Measurements from ENCODE around the gene PURB.
A peak's percentile ranks its signal among the peaks of the same experiment; 100 is the strongest.
"Not testable (repeated sequence)": the region's sequence is repeated elsewhere in the genome, so short reads cannot be mapped to it uniquely, and the experiment has no call there.

Gene PURB

GRCh38 chr7:44891372-44891771 is 6.0 kb upstream of the PURB start:
- no peak for DNase-seq

DNA sequence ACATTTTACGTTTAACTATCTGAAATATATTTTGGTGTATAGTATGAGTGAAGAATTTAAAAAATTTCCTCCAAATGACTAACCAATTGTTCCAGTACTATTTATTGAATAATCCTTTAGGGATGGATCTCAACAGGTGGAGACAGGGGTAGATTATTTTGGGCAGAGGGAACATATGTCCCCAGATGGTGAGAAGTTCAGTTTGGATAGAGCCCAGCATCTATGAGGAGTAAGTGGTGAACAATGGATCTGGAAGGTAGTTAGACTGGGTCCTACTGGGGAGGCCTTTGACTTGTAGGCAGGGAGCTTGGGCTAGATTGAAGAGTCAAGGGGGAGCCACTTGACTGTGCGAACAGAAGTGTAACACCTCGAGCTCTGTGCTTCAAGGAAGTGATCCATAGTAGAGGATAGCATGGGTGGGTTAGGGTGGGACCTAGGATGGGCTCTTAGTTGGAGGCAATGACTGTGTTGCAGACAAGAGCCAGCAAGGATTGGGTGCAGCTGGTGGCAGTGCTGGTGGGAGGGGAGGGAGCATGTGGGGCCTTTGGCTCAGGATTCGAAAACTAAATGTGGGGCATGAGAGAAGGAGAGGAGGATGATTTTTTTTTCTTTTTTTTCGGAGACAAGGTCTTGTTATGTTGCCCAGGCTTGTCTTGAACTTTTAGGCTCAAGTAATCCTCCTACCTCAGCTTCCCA is 3.9 kb upstream of the PURB start:
- DNase-seq: no peak

DNA sequence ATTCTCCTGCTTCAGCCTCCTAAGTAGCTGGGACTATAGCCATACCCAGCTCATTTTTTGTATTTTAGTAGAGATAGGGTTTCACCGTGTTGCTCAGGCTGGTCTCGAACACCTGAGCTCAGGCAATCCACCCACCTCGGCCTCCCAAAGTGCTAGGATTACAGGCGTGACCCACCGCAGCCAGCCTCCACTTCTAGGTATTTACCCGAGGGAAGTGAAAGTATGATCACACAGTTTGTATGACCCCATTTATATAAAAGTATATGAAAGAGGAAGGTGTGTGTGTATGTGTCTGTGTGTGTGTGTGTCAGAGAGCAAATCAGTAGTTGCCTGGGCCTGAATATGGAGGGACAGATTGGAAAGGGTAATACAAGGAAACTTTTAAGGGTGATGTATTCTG is 2.0 kb upstream of the PURB start:
- DNase-seq: no peak

- DNase-seq: peak; percentile 39
Observed at GRCh38 chr7:44884621-44885393, 523 bp downstream of the PURB start.

DNA sequence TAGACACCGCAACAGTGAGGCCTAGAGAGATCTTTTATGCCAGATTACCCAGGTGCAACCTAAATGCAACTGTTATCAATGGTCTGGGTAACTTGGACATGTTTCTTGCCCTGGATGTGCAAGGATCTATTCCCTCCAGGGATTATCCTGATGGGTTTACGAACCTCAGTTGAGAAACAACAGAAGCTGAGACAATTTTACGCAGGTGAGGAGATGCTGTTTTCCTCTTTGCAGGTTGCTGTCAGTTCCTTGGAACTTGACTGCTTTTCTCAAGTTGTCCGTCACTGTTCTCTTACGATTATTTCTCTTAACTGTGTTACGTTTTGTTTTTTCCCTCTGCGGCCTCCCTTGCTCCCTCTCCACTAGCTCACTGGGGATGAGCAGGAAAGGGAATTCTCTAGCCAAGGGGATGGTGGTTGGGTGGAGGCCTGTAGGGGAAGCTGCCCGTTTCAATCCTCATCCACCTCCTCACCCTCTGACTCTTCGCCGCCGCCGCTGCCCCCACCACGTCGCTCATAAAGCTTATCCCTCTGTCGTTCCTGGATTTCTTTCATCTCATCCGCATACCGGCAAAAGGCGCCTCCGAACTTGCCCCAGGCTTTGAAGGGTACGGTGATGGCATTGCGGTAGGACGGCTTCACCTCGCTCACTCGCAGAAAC is 1.2 kb downstream of the PURB start:
- DNase-seq: no peak

GRCh38 chr7:44882899-44883298 is 2.4 kb downstream of the PURB start:
- DNase-seq: no peak

DNA sequence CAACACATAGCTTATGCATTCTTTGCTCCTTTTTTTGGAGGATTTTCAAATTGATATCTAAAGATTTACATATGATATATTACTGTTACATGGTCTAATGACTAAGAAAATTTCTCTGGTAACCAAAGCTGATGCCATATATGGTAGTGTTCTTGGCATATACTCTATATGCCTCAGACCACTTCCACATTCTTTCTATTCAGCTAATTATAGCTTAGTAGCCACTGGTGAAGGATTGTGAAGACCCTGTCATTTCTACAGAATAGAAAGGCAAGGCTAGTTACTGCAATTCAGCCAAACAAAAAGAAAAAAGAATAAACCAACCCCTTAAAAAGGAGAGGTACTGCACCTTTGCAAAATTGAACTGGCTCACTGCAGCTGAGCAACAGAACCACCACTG is 3.7 kb downstream of the PURB start:
- no peak for DNase-seq

GRCh38 chr7:44881066-44881600 is 4.2 kb downstream of the PURB start:
- DNase-seq: no peak

GRCh38 chr7:44880317-44881018 is 4.9 kb downstream of the PURB start:
- no peak for DNase-seq

- no peak for DNase-seq
Observed at GRCh38 chr7:44876393-44876792, 8.9 kb downstream of the PURB start.

DNA sequence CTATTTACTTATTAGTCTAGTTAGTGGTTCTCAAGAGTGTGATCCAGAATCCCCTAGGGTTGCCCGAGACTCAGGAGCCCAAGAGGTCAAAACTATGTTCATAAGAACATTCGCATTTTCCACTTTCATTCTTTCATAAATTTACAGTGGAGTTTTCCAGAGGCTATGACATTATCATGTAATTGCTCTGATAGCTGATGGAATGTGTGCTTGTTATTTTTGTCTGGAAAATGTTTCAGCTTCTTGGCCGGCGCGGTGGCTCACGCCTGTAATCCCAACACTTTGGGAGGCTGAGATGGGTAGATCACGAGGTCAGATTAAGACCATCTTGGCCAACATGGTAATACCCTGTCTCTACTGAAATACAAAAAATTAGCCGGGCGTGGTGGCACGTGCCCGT is 10.1 kb downstream of the PURB start:
- DNase-seq: no peak

DNA sequence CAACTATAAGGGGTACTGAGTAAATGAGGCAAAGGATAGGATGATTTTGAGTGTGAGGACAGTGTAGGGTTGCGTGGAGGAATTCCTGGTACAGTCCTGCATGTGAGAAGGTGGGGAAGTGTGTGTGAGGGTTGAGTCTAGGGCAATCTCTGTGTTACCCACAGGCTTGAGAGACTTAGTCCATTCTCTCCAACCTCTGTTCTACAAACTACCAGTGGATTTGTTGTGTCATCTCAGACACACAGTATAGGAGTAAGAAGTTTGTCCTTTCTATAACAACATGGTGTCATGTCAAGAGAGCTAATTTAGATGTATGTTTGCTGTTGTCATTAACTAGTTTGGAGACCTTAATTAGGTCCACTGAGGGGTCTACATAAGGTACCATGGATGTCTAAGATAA is 12.5 kb downstream of the PURB start:
- DNase-seq: no peak

DNA sequence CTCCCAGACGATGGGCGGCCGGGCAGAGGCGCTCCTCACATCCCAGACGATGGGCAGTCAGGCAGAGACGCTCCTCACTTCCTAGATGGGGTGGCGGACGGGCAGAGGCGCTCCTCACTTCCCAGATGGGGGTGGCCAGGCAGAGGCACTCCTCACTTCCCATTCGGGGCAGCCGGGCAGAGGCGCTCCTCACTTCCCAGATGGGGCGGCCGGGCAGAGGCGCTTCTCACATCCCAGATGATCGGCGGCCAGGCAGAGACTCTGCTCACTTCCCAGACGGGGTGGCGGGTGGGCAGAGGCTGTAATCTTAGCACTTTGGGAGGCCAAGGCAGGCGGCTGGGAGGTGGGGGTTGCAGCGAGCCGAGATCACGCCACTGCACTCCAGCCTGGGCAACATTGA is 13.4 kb downstream of the PURB start:
- not testable (repeated sequence) for DNase-seq

DNA sequence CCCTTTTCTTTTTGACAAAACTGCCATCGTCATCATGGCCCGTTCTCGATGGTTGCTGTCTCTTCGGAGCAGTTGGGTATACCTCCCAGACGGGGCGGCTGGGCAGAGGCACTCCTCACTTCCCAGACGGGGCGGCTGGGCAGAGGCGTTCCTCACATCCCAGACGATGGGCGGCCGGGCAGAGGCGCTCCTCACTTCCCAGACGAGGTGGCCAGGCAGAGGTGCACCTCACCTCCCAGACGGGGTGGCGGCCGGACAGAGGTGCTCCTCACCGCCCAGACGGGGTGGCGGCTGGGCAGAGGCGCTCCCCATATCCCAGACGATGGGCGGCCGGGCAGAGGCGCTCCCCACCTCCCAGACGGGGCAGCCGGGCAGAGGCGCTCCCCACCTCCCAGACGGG is 14.6 kb downstream of the PURB start:
- not testable (repeated sequence) for DNase-seq

DNA sequence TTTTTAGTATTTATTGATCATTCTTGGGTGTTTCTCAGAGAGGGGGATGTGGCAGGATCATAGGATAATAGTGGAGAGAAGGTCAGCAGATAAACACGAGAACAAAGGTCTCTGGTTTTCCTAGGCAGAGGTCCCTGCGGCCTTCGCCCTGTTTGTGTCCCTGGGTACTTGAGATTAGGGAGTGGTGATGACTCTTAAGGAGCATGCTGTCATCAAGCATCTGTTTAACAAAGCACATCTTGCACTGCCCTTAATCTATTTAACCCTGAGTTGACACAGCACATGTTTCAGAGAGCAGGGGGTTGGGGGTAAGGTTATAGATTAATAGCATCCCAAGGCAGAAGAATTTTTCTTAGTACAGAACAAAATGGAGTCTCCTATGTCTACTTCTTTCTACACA is 15.0 kb downstream of the PURB start:
- not testable (repeated sequence) for DNase-seq

- DNase-seq: no peak
Observed at GRCh38 chr7:44867073-44867995, 18.0 kb downstream of the PURB start.

DNA sequence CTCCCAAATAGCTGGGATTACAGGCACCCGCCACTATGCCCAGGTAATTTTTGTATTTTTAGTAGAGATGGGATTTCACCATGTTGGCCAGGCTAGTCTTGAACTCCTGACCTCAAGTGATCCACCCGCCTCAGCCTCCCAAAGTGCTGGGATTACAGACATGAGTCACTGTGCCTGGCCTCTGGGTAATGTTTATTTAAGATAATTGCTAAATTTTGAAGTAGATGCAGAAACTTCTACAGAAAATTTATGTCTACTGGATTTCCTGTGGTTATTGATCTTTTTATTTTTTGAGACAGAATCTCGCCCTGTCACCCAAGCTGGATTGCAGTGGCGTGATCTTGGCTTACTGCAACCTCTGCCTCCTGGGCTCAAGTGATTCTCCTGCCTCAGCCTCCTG is 23.4 kb downstream of the PURB start:
- not testable (repeated sequence) for DNase-seq

GRCh38 chr7:44858161-44858560 is 27.2 kb downstream of the PURB start:
- no peak for DNase-seq

GRCh38 chr7:44854644-44855364 is 30.5 kb downstream of the PURB start:
- no peak for DNase-seq

DNA sequence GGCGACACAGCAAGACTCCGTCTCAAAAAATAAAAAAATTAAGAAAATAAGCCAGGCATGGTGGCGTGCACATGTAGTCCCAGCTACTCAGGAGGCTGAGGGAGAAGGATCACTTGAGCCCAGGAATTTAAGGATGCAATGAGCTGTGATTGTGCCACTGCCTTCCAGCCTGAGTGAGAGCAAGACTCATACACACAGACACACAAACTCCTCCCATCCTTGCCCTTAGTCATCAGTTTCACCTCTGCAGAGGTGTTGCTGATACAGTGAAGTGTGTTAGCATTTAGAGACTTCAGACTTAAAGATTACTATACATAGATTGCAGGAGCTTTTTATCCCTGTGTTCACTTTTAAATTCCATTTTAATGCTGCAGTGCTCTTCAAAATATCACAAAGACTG is 31.9 kb downstream of the PURB start:
- no peak for DNase-seq

DNA sequence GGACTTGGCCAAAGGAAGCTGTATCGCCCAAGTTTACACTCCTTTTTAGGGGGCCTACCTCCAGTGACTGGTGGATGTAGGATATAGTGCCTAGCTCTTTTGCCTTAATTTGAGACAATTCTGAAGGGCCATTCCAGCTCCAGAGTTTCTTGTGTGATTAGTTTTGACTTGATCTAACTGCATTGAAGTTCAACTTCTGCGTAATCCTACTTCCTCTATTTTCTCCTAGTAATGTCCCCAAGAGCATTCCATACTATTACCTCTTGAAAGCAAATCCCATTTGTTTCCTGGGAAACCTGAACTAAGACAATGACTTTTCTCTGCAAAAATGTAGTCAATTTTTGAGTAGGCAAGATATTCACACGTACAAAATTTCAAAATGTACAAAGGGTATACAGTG is 32.7 kb downstream of the PURB start:
- DNase-seq: no peak

Measured in effector CD8-positive, alpha-beta T cell (primary cell).